ENCODE measurements around the gene RAPGEF2. TPM values are rescaled to one million over a fixed set of nuclear protein-coding genes. Genes with fewer than 3 reads are reported as not detected.

The RAPGEF2 gene
- total RNA-seq, 1 experiment from 2014 or later: 37.1 TPM

- H3K4me1 Mint-ChIP-seq: no peaks in the 10 kb centered on the region
- H3K4me1 ChIP-seq (ENCODE audit: insufficient read depth, low read length): peaks cover 2% of the 10 kb centered on the region; the same call in 1 of the 2 replicates
- no peak overlapping the region for H4K5ac ChIP-seq (ENCODE audit: insufficient read length, low read depth, low read length)
- H2BK5ac ChIP-seq (ENCODE audit: insufficient read length, low read length): no peak overlapping the region
- no peaks in the 10 kb centered on the region for H3K79me1 ChIP-seq (ENCODE audit: insufficient read depth, low read depth, low read length, poor library complexity, severe bottlenecking)
- no peak overlapping the region for H3K23ac ChIP-seq (ENCODE audit: insufficient read length, low read depth, low read length)
- H2AFZ ChIP-seq (ENCODE audit: low read length): no peak overlapping the region
- H2BK12ac ChIP-seq (ENCODE audit: insufficient read length, low read depth, low read length): no peak overlapping the region
- no peak overlapping the region for H4K8ac ChIP-seq (replicated peaks; ENCODE audit: insufficient read length, low read depth, low read length)
- H3K4ac ChIP-seq (ENCODE audit: low read depth, low read length): no peak overlapping the region
- H3K4me2 ChIP-seq (ENCODE audit: insufficient read depth, insufficient read length, low read length): no peak overlapping the region
- no peak overlapping the region for H3K4me3 Mint-ChIP-seq
- H4K91ac ChIP-seq (ENCODE audit: insufficient read length, low read depth, low read length): no peak overlapping the region
- H3K9ac ChIP-seq (ENCODE audit: extremely low read depth, insufficient read length, low read length): no peak overlapping the region
- no peaks in the 10 kb centered on the region for H4K20me1 ChIP-seq (ENCODE audit: control insufficient read depth, insufficient read depth, insufficient read length)
- DNase-seq: no peak
- TF ChIP-seq CTCF (conservative IDR thresholded peaks at IDR 0.05): no peak
- no peaks in the 10 kb centered on the region; a peak in 1 of 5 replicates for H3K9me3 Mint-ChIP-seq
- H2BK20ac ChIP-seq (ENCODE audit: low read depth, low read length, poor library complexity, severe bottlenecking): no peak overlapping the region
- H3T11ph ChIP-seq (ENCODE audit: low read length): no peak overlapping the region
- H3K14ac ChIP-seq (ENCODE audit: insufficient read depth, low read length): no peak overlapping the region
- H3K27me3 ChIP-seq (ENCODE audit: insufficient read depth, low read length): no peaks in the 10 kb centered on the region
- no peak overlapping the region for H3K56ac ChIP-seq (ENCODE audit: insufficient read length, low read depth, low read length)
- H3K36me3 Mint-ChIP-seq (ENCODE audit: insufficient read depth in 1 of 3, low read depth in 3 of 3): no peaks in the 10 kb centered on the region
- no peak overlapping the region for H3K18ac ChIP-seq (ENCODE audit: insufficient read length, low read depth, low read length)
- no peak overlapping the region for H2BK15ac ChIP-seq (ENCODE audit: low read depth, low read length)
- no peak overlapping the region for H2BK120ac ChIP-seq (ENCODE audit: low read depth, low read length, poor library complexity, severe bottlenecking)
- H3K23me2 ChIP-seq (ENCODE audit: insufficient read length, low read depth, low read length, poor library complexity, severe bottlenecking): no peaks in the 10 kb centered on the region
- H3K9me3 ChIP-seq (ENCODE audit: control insufficient read depth, low read depth, low read length): no peaks in the 10 kb centered on the region
- H3K27me3 Mint-ChIP-seq (ENCODE audit: low read depth): no peaks in the 10 kb centered on the region
- no peak overlapping the region for H3K27ac ChIP-seq (ENCODE audit: insufficient read length, low read depth, low read length)
- no peak overlapping the region for H2AK5ac ChIP-seq (ENCODE audit: insufficient read length, low read length)
- no peaks in the 10 kb centered on the region for H3K79me2 ChIP-seq (ENCODE audit: insufficient read depth, low read length)
- 0 out of 7 replicates have a peak overlapping the region, but pooled peaks of 1 of the 3 experiments have one; percentile 10 for H3K27ac Mint-ChIP-seq
- no CpG with 5 or more reads among the region's 4 CpGs for WGBS (ENCODE audit: extremely low coverage, insufficient read length, low lambda C conversion rate)
Observed at GRCh38 chr4:159271856-159272255, 169.0 kb downstream of the RAPGEF2 start.
